SK-N-SH (cell line): ENCODE data around the gene FRS2. TPM values are rescaled to one million over a fixed set of nuclear protein-coding genes. Genes with fewer than 3 reads are reported as not detected.
A peak's percentile ranks its signal among the peaks of the same experiment; 100 is the strongest.

Experiments used
- CTCF ChIA-PET: fragments of 300-600, 350-600 bp; formaldehyde crosslinking; extraction: SDS; loops from one replicate; lab custom pipeline; 2021; lab: Yijun Ruan, JAX
- POLR2A ChIA-PET: fragments of 350-600 bp; sonication (Branson Sonifier 250); formaldehyde crosslinking; extraction: SDS; loops from one replicate; lab custom pipeline; 2020; ENCODE audit warnings: antibody characterized with exemption, inconsistent platforms; lab: Yijun Ruan, JAX
- DNase-seq: peaks from one replicate; pipeline ENCODE4 v3.0.0; 2012
- H2AFZ ChIP-seq: fragments of 200-600 bp; sonication (generic); 2 replicates; pipeline ENCODE4 v1.8.1; 2016; ENCODE audit warnings: antibody characterized with exemption, mild to moderate bottlenecking, low read depth
- H3F3A ChIP-seq: fragments of 200-600 bp; sonication (generic); replicated peaks from 2 replicates; pipeline ENCODE3; 2016; ENCODE audit warnings: antibody characterized with exemption, mild to moderate bottlenecking; ENCODE audit not compliant: insufficient read depth
- H3K27ac ChIP-seq, 2 experiments: fragments of 200-500 bp in 1 of 2; fragments of 200-600 bp in 1 of 2; sonication (Bioruptor generic) in 1 of 2; sonication (generic), shearing (Covaris generic) in 1 of 2; 2 replicates each; pipeline versions ENCODE4 v1.5.1 to v1.6.1; 2014 to 2016; ENCODE audit warnings: low read depth in 2 of 2, inconsistent platforms in 1 of 2, low read length in 1 of 2, mild to moderate bottlenecking in 1 of 2, mixed read lengths in 1 of 2
- H3K27me3 ChIP-seq: fragments of 200-600 bp; sonication (generic), shearing (Covaris generic); 2 replicates; pipeline ENCODE4 v1.6.1; 2016; ENCODE audit warnings: mixed run types; ENCODE audit not compliant: insufficient read depth
- H3K36me3 ChIP-seq, 2 experiments: fragments of 200-500 bp in 1 of 2; fragments of 200-600 bp in 1 of 2; sonication (Bioruptor generic) in 1 of 2; sonication (generic) in 1 of 2; replicated peaks in 1 of 2; 2 replicates each; pipeline versions ENCODE3 to v1.5.1; 2014 to 2016; ENCODE audit warnings: low read length in 1 of 2, mild to moderate bottlenecking in 1 of 2; ENCODE audit not compliant: insufficient read depth in 2 of 2, control insufficient read depth in 1 of 2
- H3K4me1 ChIP-seq, 2 experiments: fragments of 200-500 bp in 1 of 2; fragments of 200-600 bp in 1 of 2; sonication (Bioruptor generic) in 1 of 2; sonication (generic), shearing (Covaris generic) in 1 of 2; 2 replicates each; pipeline versions ENCODE4 v1.5.1 to v1.6.1; 2014 to 2016; ENCODE audit warnings: low read depth in 1 of 2, low read length in 1 of 2, mixed run types in 1 of 2; ENCODE audit not compliant: insufficient read depth in 2 of 2, control insufficient read depth in 1 of 2
- H3K4me2 ChIP-seq: fragments of 200-600 bp; sonication (generic), shearing (Covaris generic); 2 replicates; pipeline ENCODE4 v1.6.1; 2017; ENCODE audit warnings: mixed run types
- H3K4me3 ChIP-seq, 2 experiments: fragments of 200-500 bp in 1 of 2; fragments of 200-600 bp in 1 of 2; sonication (Bioruptor generic) in 1 of 2; sonication (generic), shearing (Covaris generic) in 1 of 2; 2 replicates each; pipeline versions ENCODE4 v1.5.1 to v1.8.1; 2014 to 2016; ENCODE audit warnings: low read depth in 2 of 2, inconsistent platforms in 1 of 2, low read length in 1 of 2, mild to moderate bottlenecking in 1 of 2, mixed read lengths in 1 of 2, moderate library complexity in 1 of 2
- H3K79me2 ChIP-seq: fragments of 200-600 bp; sonication (generic); 2 replicates; pipeline ENCODE4 v1.8.1; 2017; ENCODE audit warnings: mild to moderate bottlenecking; ENCODE audit not compliant: insufficient read depth
- H3K9ac ChIP-seq: fragments of 200-600 bp; sonication (generic); 2 replicates; pipeline ENCODE4 v1.6.1; 2017; ENCODE audit warnings: mixed run types
- H3K9me2 ChIP-seq: fragments of 200-600 bp; sonication (generic); 2 replicates; pipeline ENCODE4 v1.6.1; 2017; ENCODE audit warnings: mixed run types
- H3K9me3 ChIP-seq: fragments of 200-600 bp; sonication (generic); 2 replicates; pipeline ENCODE4 v1.6.1; 2017; ENCODE audit warnings: mixed run types, mild to moderate bottlenecking, moderate library complexity
- H4K20me1 ChIP-seq: fragments of 200-600 bp; sonication (generic); 2 replicates; pipeline ENCODE4 v1.6.1; 2017; ENCODE audit warnings: mild to moderate bottlenecking, mixed run types; ENCODE audit not compliant: insufficient read depth
- EP300 ChIP-seq, 2 experiments: IDR thresholded peaks; 2 replicates each; pipeline versions ENCODE4 v1.4.0 to v1.6.1; 2012; ENCODE audit warnings: borderline replicate concordance in 1 of 2, low read depth in 1 of 2, low read length in 1 of 2
- FOSL2 ChIP-seq: IDR thresholded peaks from 2 replicates; pipeline ENCODE4 v1.4.0; 2012; ENCODE audit warnings: low read depth, mild to moderate bottlenecking, moderate library complexity, borderline replicate concordance
- JUND ChIP-seq: IDR thresholded peaks from 2 replicates; pipeline ENCODE4 v1.4.0; 2012
- NFIC ChIP-seq: IDR thresholded peaks from 2 replicates; pipeline ENCODE4 v1.4.0; 2012; ENCODE audit warnings: borderline replicate concordance
- RAD21 ChIP-seq: IDR thresholded peaks from 2 replicates; pipeline ENCODE4 v1.6.1; 2012; ENCODE audit warnings: mild to moderate bottlenecking, low read length
- RFX5 ChIP-seq: IDR thresholded peaks from 2 replicates; pipeline ENCODE4 v1.6.1; 2012; ENCODE audit warnings: mild to moderate bottlenecking, improper control_type of control experiment, low read length
- TCF12 ChIP-seq: IDR thresholded peaks from 2 replicates; pipeline ENCODE4 v1.4.0; 2012
- TEAD4 ChIP-seq: IDR thresholded peaks from 2 replicates; pipeline ENCODE4 v1.4.0; 2012; ENCODE audit warnings: mild to moderate bottlenecking, borderline replicate concordance; ENCODE audit not compliant: insufficient read depth
- YY1 ChIP-seq: IDR thresholded peaks from 2 replicates; pipeline ENCODE4 v1.4.0; 2012; ENCODE audit warnings: low read depth, mild to moderate bottlenecking
- ZBTB33 ChIP-seq: IDR thresholded peaks from 2 replicates; pipeline ENCODE4 v1.4.0; 2012; ENCODE audit warnings: low read depth, borderline replicate concordance
- WGBS: methylation state at CpG from one replicate; pipeline ENCODE4 v1.1.6; 2017; ENCODE audit warnings: low lambda C conversion rate; 5-methylcytosine and 5-hydroxymethylcytosine counted together
- polyA plus RNA-seq, 3 experiments: library from polyadenylated mRNA; depleted of rRNA; stranded (reverse); fragments of >200 nt; gene quantifications; 2 replicates each; pipeline ENCODE4 v1.2.3, GENCODE V29; 2012
- TF ChIP-seq, protein P1 (sequence below): IDR thresholded peaks from 2 replicates; pipeline ENCODE4 v1.4.0; 2012; ENCODE audit warnings: low read depth

Gene FRS2
- polyA plus RNA-seq, 1 of the 3 experiments (the other 2 are of a cell fraction), result 7.1 TPM

DNA sequence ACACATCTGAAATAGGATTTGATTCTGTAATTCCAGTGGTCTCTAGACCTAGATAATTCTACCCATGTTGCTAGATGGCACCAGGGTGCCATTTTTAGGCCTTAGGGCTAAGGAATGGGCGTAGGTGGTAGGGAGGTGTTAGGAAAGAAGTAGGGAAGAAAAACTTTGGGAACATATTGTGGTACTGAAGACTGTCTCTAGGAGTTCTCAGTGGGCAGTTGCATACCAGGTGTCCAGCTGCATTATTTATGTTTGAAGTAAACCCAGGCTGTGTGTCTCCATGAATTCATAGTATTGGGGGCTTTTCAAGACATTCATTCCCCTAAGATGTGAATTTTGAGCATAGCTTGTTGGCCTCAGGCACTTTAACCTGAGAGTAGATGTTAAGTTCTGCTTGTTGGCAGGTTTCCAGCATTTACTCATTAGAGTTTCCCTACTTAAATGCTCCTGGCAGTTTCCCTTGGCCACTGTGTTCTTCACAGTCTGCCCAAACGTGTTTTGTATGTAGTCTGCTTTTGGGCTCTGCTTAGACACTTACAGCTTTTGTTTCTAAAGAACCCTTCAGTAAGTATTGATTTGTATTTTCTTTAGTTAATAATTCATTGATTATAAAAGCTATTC is 83.5 kb downstream of the FRS2 start:
- Histone ChIP-seq H3K27ac (peak overlapping the region; percentile 23 to 70; a peak in 3 of 4 replicates), H3K79me2 (peaks cover 41% of the 10 kb centered on the region), H3K9me3 (no peaks in the 10 kb centered on the region), H3K4me3 (no peak overlapping the region), H4K20me1 (no peaks in the 10 kb centered on the region), H3K9me2 (no peaks in the 10 kb centered on the region), H3K4me1 (peaks cover 0 to 7% of the 10 kb centered on the region in 2 experiments; a peak in 2 of 4 replicates), H3F3A (peaks cover 30% of the 10 kb centered on the region), H2AFZ (no peak overlapping the region), H3K4me2 (no peak overlapping the region), H3K27me3 (no peaks in the 10 kb centered on the region), H3K9ac (no peak overlapping the region), H3K36me3 (peaks cover 0 to 18% of the 10 kb centered on the region in 2 experiments)
- TF ChIP-seq NFIC (peak; percentile 76), RAD21 (no peak)
- CTCF ChIA-PET, result interaction anchor here (1.4 to 9.6 kb wide), 2 partner anchors 11 to 18 kb away, joined by 3 to 66 read pairs; no protein-coding TSS in a partner anchor
- POLR2A ChIA-PET, result no interaction called here
- WGBS, result 46% methylated on average over 2 of the region's 2 CpGs
- peak; percentile 39 for DNase-seq

DNA sequence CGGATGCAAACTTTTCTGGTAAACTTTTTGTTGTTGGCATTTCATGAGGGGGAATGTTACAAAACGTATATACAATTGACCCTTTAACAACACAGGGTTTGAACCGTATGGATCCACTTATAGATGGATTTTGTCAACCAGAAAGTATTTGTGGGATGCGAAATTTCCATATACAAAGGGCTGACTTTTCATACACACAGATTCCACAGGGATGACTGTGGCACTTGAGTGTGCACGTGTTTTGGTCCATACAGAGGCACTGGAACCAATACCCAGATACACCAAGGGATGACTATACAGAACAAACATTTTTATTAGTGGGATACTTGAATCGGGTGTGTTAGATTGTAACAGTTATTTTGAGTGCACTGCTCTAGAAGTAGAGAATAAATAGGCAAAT is 85.3 kb downstream of the FRS2 start:
- peak; percentile 86 for TF ChIP-seq TCF12
- no peak for TF ChIP-seq RFX5
- peak; percentile 79; the same call in 1 of the 2 replicates for TF ChIP-seq FOSL2
- TF ChIP-seq JUND, result peak; percentile 83
- TF ChIP-seq, protein P1, sequence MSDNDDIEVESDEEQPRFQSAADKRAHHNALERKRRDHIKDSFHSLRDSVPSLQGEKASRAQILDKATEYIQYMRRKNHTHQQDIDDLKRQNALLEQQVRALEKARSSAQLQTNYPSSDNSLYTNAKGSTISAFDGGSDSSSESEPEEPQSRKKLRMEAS, result peak; percentile 86
- TF ChIP-seq YY1, result no peak
- peak in 1 of 2 experiments; percentile 32; a peak in 1 of 4 replicates for TF ChIP-seq EP300 (IDR thresholded peaks at IDR 0.05; ENCODE audit: borderline replicate concordance in 1 of 2, low read depth in 1 of 2, low read length in 1 of 2)
- peak; percentile 63; the same call in 1 of the 2 replicates for TF ChIP-seq TEAD4
- no peak for DNase-seq
- H3K4me1 ChIP-seq, result peaks cover 0 to 7% of the 10 kb centered on the region in 2 experiments; a peak in 2 of 4 replicates
- peaks cover 24% of the 10 kb centered on the region for H3F3A ChIP-seq
- 23% methylated on average over 6 of the region's 6 CpGs for WGBS
- no peaks in the 10 kb centered on the region for H3K9me2 ChIP-seq
- H3K27ac ChIP-seq, result peak overlapping the region in 1 of 2 experiments; percentile 70; a peak in 2 of 4 replicates
- H3K9ac ChIP-seq, result no peak overlapping the region; the same call in 1 of the 2 replicates
- POLR2A ChIA-PET, result no interaction called here
- H2AFZ ChIP-seq, result no peak overlapping the region
- H3K9me3 ChIP-seq, result no peaks in the 10 kb centered on the region
- no peak overlapping the region for H3K4me2 ChIP-seq
- H4K20me1 ChIP-seq, result no peaks in the 10 kb centered on the region
- peaks cover 56% of the 10 kb centered on the region for H3K79me2 ChIP-seq
- CTCF ChIA-PET, result interaction anchor here (9.6 kb wide), 1 partner anchor 16 kb away, joined by 66 read pairs; no protein-coding TSS in a partner anchor
- no peaks in the 10 kb centered on the region for H3K27me3 ChIP-seq
- no peak overlapping the region for H3K4me3 ChIP-seq
- peaks cover 0 to 18% of the 10 kb centered on the region in 2 experiments for H3K36me3 ChIP-seq

- no peak overlapping the region for H3K9ac ChIP-seq
- TF ChIP-seq ZBTB33, result no peak
- ChIA-PET CTCF (interaction anchor here (9.6 kb wide), 1 partner anchor 15 kb away, joined by 66 read pairs; no protein-coding TSS in a partner anchor), POLR2A (no interaction called here)
- H3F3A ChIP-seq, result peaks cover 24% of the 10 kb centered on the region
- H3K9me2 ChIP-seq, result no peaks in the 10 kb centered on the region
- H3K4me2 ChIP-seq, result no peak overlapping the region
- H4K20me1 ChIP-seq, result no peaks in the 10 kb centered on the region
- H3K4me1 ChIP-seq, result peaks cover 0 to 7% of the 10 kb centered on the region in 2 experiments; a peak in 2 of 4 replicates
- 86% methylated on average over 9 of the region's 9 CpGs for WGBS
- no peaks in the 10 kb centered on the region for H3K9me3 ChIP-seq
- no peak for DNase-seq
- H2AFZ ChIP-seq, result no peak overlapping the region
- H3K4me3 ChIP-seq, result no peak overlapping the region
- H3K27me3 ChIP-seq, result no peaks in the 10 kb centered on the region
- H3K79me2 ChIP-seq, result peaks cover 63% of the 10 kb centered on the region
- H3K36me3 ChIP-seq, result peaks cover 0 to 18% of the 10 kb centered on the region in 2 experiments
- peak overlapping the region in 1 of 2 experiments; percentile 70; a peak in 2 of 4 replicates for H3K27ac ChIP-seq
These were observed 86.2 kb downstream of the FRS2 start for GRCh38 chr12:69556383-69556782.
